HepG2 (cell line): Measurements from ENCODE around the gene POLR3E. TPM values are rescaled to one million over a fixed set of nuclear protein-coding genes. Genes with fewer than 3 reads are reported as not detected.

ENCODE experiments used
- AGO2 ChIP-seq: fragments of 200-400 bp; formaldehyde crosslinking; optimal IDR thresholded peaks from 2 replicates; pipeline ENCODE3; 2017; ENCODE audit warnings: mild to moderate bottlenecking, low read depth, low read length, moderate library complexity
- CEBPB ChIP-seq: IDR thresholded peaks from 2 replicates; pipeline ENCODE4 v1.6.1; 2011; ENCODE audit warnings: low read depth, low read length, improper control_type of control experiment, borderline replicate concordance
- FOXK1 ChIP-seq: sonication (generic); formaldehyde crosslinking; IDR thresholded peaks from 2 replicates; pipeline ENCODE4 v1.4.0; 2020; ENCODE audit warnings: low read depth, missing genetic modification reagents, borderline replicate concordance
- MAFG ChIP-seq: sonication (generic); formaldehyde crosslinking; IDR thresholded peaks from 2 replicates; pipeline ENCODE4 v1.5.1; 2020; ENCODE audit warnings: mild to moderate bottlenecking, missing genetic modification reagents
- MED1 ChIP-seq: sonication (generic); formaldehyde crosslinking; IDR thresholded peaks from 2 replicates; pipeline ENCODE4 v1.4.0; 2020; ENCODE audit warnings: missing genetic modification reagents
- MXI1 ChIP-seq: IDR thresholded peaks from 3 replicates; pipeline ENCODE4 v1.6.1; 2012; ENCODE audit warnings: low read depth, low read length, inconsistent platforms, borderline replicate concordance
- PCBP1 ChIP-seq: fragments of 200-400 bp; formaldehyde crosslinking; IDR thresholded peaks from 2 replicates; pipeline ENCODE4 v1.6.1; 2017; ENCODE audit warnings: mild to moderate bottlenecking, low read depth, low read length, borderline replicate concordance
- TGIF2 ChIP-seq: IDR thresholded peaks from 2 replicates; pipeline ENCODE4 v1.6.1; 2016; ENCODE audit warnings: control low read depth, missing compliant biosample characterization
- THAP11 ChIP-seq: IDR thresholded peaks from 2 replicates; pipeline ENCODE4 v1.6.1; 2016; ENCODE audit warnings: missing biosample characterization, missing genetic modification reagents
- ZNF33B ChIP-seq: sonication (generic); formaldehyde crosslinking; IDR thresholded peaks from 2 replicates; pipeline ENCODE4 v1.5.1; 2020; ENCODE audit warnings: mild to moderate bottlenecking, missing genetic modification reagents
- ZNF564 ChIP-seq: sonication (generic); formaldehyde crosslinking; IDR thresholded peaks from 2 replicates; pipeline ENCODE4 v1.8.1; 2023; ENCODE audit warnings: mild to moderate bottlenecking, missing genetic modification reagents
- ZNF775 ChIP-seq: sonication (generic); formaldehyde crosslinking; IDR thresholded peaks from 2 replicates; pipeline ENCODE4 v1.4.0; 2020; ENCODE audit warnings: missing genetic modification reagents, mild to moderate bottlenecking, moderate library complexity, borderline replicate concordance
- polyA plus RNA-seq, 8 experiments: library from polyadenylated mRNA; depleted of rRNA in 3 of 8; stranded (reverse) in 7 of 8; unstranded in 1 of 8; fragments of >200 nt; fragmentation: Illumina TruSeq in 4 of 8; extraction: Trizol in 4 of 8; gene quantifications; 2 replicates each; pipeline versions ENCODE4 v1.2.1 to v1.2.3, GENCODE V29; 2011 to 2016; ENCODE audit warnings: low read depth in 4 of 8, missing spikeins in 1 of 8, mixed read lengths in 1 of 8; ENCODE audit not compliant: insufficient read depth in 1 of 8
- total RNA-seq, 5 experiments: library from RNA; depleted of rRNA; stranded (reverse); fragments of >200 nt; fragmentation: Illumina TruSeq; extraction: Trizol; gene quantifications; 2 replicates each; pipeline ENCODE4 v1.2.3, GENCODE V29; 2016; ENCODE audit warnings: low read depth in 1 of 5
- TF ChIP-seq, protein P1 (sequence below): sonication (generic); formaldehyde crosslinking; conservative IDR thresholded peaks from 2 replicates; pipeline ENCODE4 v1.4.0; 2020; ENCODE audit warnings: mild to moderate bottlenecking, missing genetic modification reagents, moderate library complexity
- TF ChIP-seq, protein P2 (sequence below): sonication (generic); formaldehyde crosslinking; IDR thresholded peaks from one replicate; pipeline ENCODE4 v1.5.1; 2020; ENCODE audit warnings: mild to moderate bottlenecking, missing genetic modification reagents; ENCODE audit errors: not compliant biosample characterization
- TF ChIP-seq, protein P3 (sequence below): IDR thresholded peaks from 2 replicates; pipeline ENCODE4 v1.6.1; 2016; ENCODE audit warnings: low read depth, borderline replicate concordance

POLR3E gene
- total and polyA plus RNA-seq, 2 of the 13 experiments (the other 11 are each of a cell fraction or from before 2014, with no cell fraction given): 135 to 262 TPM

DNA sequence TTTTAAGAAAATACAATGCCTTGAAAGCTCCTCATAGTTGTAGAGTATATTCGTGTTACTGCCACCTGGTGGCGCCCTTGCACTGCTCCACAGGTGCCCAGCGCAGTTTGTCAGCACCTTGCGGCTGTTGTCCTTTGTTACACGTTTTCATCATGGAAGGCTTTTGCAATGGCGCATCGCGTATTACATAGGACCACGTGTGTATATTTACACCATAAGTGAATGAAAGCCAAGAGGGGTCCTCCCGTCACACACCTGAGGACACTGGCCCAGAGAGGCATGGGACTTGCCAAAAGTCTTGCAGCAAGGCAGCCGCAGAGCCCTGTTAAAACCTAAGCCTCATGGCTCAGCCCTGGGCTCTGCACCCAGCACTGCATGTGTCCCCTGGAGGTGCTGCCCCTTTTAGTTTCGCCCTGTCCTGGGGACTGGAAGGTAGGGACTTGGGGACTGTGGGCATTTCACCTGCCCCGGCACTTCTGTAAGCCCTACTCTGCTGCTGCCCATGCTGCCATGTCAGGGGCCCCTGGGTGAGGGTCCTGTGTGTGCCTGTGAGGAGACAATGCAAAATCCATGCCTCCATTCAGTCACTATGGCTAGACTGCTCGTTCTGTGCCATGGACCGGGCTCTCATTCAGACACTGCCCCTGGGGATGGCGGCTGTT is 24.3 kb downstream of the POLR3E start (continued):
- TF ChIP-seq, protein P1, sequence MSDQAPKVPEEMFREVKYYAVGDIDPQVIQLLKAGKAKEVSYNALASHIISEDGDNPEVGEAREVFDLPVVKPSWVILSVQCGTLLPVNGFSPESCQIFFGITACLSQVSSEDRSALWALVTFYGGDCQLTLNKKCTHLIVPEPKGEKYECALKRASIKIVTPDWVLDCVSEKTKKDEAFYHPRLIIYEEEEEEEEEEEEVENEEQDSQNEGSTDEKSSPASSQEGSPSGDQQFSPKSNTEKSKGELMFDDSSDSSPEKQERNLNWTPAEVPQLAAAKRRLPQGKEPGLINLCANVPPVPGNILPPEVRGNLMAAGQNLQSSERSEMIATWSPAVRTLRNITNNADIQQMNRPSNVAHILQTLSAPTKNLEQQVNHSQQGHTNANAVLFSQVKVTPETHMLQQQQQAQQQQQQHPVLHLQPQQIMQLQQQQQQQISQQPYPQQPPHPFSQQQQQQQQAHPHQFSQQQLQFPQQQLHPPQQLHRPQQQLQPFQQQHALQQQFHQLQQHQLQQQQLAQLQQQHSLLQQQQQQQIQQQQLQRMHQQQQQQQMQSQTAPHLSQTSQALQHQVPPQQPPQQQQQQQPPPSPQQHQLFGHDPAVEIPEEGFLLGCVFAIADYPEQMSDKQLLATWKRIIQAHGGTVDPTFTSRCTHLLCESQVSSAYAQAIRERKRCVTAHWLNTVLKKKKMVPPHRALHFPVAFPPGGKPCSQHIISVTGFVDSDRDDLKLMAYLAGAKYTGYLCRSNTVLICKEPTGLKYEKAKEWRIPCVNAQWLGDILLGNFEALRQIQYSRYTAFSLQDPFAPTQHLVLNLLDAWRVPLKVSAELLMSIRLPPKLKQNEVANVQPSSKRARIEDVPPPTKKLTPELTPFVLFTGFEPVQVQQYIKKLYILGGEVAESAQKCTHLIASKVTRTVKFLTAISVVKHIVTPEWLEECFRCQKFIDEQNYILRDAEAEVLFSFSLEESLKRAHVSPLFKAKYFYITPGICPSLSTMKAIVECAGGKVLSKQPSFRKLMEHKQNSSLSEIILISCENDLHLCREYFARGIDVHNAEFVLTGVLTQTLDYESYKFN (CRISPR knock-in tag): no peak
- TF ChIP-seq FOXK1 (CRISPR knock-in tag) (peak; percentile 29; the same call in 1 of the 2 replicates), CEBPB (no peak), PCBP1 (no peak), MXI1 (peak; percentile 27; the same call in 1 of the 3 replicates), MED1 (CRISPR knock-in tag) (peak; percentile 44; the same call in 1 of the 2 replicates), ZNF775 (CRISPR knock-in tag) (no peak), MAFG (CRISPR knock-in tag) (no peak), ZNF33B (CRISPR knock-in tag) (no peak), TGIF2 (CRISPR knock-in tag) (peak; percentile 74; the same call in 1 of the 2 replicates), THAP11 (CRISPR knock-in tag) (0 out of 2 replicates have a peak, but pooled peaks have one; percentile 21), AGO2 (peak; percentile 54), ZNF564 (CRISPR knock-in tag) (no peak)
- TF ChIP-seq, protein P2, sequence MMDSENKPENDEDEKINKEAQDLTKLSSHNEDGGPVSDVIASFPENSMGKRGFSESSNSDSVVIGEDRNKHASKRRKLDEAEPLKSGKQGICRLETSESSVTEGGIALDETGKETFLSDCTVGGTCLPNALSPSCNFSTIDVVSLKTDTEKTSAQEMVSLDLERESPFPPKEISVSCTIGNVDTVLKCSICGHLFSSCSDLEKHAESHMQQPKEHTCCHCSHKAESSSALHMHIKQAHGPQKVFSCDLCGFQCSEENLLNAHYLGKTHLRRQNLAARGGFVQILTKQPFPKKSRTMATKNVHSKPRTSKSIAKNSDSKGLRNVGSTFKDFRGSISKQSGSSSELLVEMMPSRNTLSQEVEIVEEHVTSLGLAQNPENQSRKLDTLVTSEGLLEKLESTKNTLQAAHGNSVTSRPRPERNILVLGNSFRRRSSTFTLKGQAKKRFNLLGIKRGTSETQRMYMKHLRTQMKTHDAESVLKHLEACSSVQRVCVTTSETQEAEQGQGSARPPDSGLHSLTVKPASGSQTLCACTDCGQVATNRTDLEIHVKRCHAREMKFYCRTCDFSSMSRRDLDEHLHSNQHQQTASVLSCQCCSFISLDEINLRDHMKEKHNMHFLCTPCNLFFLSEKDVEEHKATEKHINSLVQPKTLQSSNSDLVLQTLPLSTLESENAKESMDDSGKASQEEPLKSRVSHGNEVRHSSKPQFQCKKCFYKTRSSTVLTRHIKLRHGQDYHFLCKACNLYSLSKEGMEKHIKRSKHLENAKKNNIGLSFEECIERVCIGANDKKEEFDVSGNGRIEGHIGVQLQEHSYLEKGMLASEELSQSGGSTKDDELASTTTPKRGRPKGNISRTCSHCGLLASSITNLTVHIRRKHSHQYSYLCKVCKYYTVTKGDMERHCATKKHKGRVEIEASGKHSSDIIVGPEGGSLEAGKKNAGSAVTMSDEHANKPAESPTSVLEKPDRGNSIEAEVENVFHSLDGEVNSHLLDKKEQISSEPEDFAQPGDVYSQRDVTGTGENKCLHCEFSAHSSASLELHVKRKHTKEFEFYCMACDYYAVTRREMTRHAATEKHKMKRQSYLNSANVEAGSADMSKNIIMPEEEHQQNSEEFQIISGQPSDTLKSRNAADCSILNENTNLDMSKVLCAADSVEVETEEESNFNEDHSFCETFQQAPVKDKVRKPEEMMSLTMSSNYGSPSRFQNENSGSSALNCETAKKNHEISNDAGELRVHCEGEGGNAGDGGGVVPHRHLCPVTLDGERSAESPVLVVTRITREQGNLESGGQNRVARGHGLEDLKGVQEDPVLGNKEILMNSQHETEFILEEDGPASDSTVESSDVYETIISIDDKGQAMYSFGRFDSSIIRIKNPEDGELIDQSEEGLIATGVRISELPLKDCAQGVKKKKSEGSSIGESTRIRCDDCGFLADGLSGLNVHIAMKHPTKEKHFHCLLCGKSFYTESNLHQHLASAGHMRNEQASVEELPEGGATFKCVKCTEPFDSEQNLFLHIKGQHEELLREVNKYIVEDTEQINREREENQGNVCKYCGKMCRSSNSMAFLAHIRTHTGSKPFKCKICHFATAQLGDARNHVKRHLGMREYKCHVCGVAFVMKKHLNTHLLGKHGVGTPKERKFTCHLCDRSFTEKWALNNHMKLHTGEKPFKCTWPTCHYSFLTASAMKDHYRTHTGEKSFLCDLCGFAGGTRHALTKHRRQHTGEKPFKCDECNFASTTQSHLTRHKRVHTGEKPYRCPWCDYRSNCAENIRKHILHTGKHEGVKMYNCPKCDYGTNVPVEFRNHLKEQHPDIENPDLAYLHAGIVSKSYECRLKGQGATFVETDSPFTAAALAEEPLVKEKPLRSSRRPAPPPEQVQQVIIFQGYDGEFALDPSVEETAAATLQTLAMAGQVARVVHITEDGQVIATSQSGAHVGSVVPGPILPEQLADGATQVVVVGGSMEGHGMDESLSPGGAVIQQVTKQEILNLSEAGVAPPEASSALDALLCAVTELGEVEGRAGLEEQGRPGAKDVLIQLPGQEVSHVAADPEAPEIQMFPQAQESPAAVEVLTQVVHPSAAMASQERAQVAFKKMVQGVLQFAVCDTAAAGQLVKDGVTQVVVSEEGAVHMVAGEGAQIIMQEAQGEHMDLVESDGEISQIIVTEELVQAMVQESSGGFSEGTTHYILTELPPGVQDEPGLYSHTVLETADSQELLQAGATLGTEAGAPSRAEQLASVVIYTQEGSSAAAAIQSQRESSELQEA (CRISPR knock-in tag): no peak
- TF ChIP-seq, protein P3, sequence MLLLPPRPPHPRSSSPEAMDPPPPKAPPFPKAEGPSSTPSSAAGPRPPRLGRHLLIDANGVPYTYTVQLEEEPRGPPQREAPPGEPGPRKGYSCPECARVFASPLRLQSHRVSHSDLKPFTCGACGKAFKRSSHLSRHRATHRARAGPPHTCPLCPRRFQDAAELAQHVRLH (CRISPR knock-in tag): no peak
